ENCODE measurements around the gene PRRT1. TPM values are rescaled to one million over a fixed set of nuclear protein-coding genes. Genes with fewer than 3 reads are reported as not detected.

The PRRT1 gene
- total RNA-seq, 2 experiments from 2014 or later = 0.47 to 2.4 TPM

GRCh38 chr6:32177788-32178546 lies 26.2 kb upstream of the PRRT1 start, which contains the start of gene RNF5:
Gene RNF5 (plus strand): TSS chr6:32178405. CDS start chr6:32178512, 107 bp downstream.
- H3K27ac ChIP-seq (ENCODE audit: low read depth, low read length, poor library complexity, severe bottlenecking) = peak within 1 kb of the TSS; percentile 56
- peaks cover 41% of the 10 kb centered on the region for H3K4me1 ChIP-seq (ENCODE audit: insufficient read depth, low read length, poor library complexity, severe bottlenecking)
- peaks cover 19% of the 10 kb centered on the region; the same call in 1 of the 2 replicates for H3K36me3 ChIP-seq (ENCODE audit: insufficient read depth, low read length)
- DNase-seq (ENCODE audit: low spot score) = peak; percentile 100
- ChIA-PET CTCF (ENCODE audit: unreplicated experiment) (interaction anchor here (1.3 kb wide), 1 partner anchor 15 kb away, joined by 3 read pairs; the partner anchor contains the start of gene GPSM3), POLR2A (interaction anchor here (1.0 to 2.1 kb wide), 4 partner anchors 13 to 49 kb away, joined by 5 to 11 read pairs (median 5); partner anchors contain the start of genes ATF6B, GPSM3 and PBX2)
- peak within 1 kb of the TSS; percentile 99 for H3K4me2 ChIP-seq (ENCODE audit: low read length)
- H4K20me1 ChIP-seq (ENCODE audit: insufficient read depth, low read length) = no peaks in the 10 kb centered on the region
- no TSS peak for BruUV-seq (replicated peaks)
- peak within 1 kb of the TSS; percentile 68 for H2AFZ ChIP-seq (ENCODE audit: low read length)
- H3K9me3 ChIP-seq (ENCODE audit: low read length) = no peaks in the 10 kb centered on the region
- H3K9me2 ChIP-seq (ENCODE audit: insufficient read depth, low read length) = no peaks in the 10 kb centered on the region
- H3K79me2 ChIP-seq (ENCODE audit: insufficient read depth, low read depth, low read length) = peaks cover 14% of the 10 kb centered on the region; the same call in 1 of the 2 replicates
- intact Hi-C loops (cut with micrococcal nuclease; ENCODE audit: unreplicated experiment) = loop anchor here (1.0 to 2.0 kb wide), 2 partner anchors 17 to 23 kb away; partner anchors contain the start of gene PPT2
- TF ChIP-seq EZH2phosphoT487 (IDR thresholded peaks at IDR 0.05; ENCODE audit: borderline replicate concordance, low read depth, low read length) = no peak
- no peak for TF ChIP-seq CTCF (conservative IDR thresholded peaks at IDR 0.05; ENCODE audit: low read length)
- peak within 1 kb of the TSS; percentile 74 for H3K4me3 ChIP-seq (ENCODE audit: low read depth, low read length, poor library complexity, severe bottlenecking)

GRCh38 chr6:32177183-32177787 lies 25.5 kb upstream of the PRRT1 start:
- Histone ChIP-seq H3K4me3 (ENCODE audit: low read depth, low read length, poor library complexity, severe bottlenecking) (peak overlapping the region; percentile 74), H3K79me2 (ENCODE audit: insufficient read depth, low read depth, low read length) (peaks cover 14% of the 10 kb centered on the region; the same call in 1 of the 2 replicates), H3K27ac (ENCODE audit: low read depth, low read length, poor library complexity, severe bottlenecking) (peak overlapping the region; percentile 56), H3K9me3 (ENCODE audit: low read length) (no peaks in the 10 kb centered on the region), H4K20me1 (ENCODE audit: insufficient read depth, low read length) (no peaks in the 10 kb centered on the region), H3K9me2 (ENCODE audit: insufficient read depth, low read length) (no peaks in the 10 kb centered on the region), H2AFZ (ENCODE audit: low read length) (peak overlapping the region; percentile 68), H3K4me2 (ENCODE audit: low read length) (peak overlapping the region; percentile 96), H3K4me1 (ENCODE audit: insufficient read depth, low read length, poor library complexity, severe bottlenecking) (peaks cover 44% of the 10 kb centered on the region), H3K36me3 (ENCODE audit: insufficient read depth, low read length) (peaks cover 13% of the 10 kb centered on the region; the same call in 1 of the 2 replicates)
- TSS peak; percentile 72 for BruUV-seq (replicated peaks)
- POLR2A ChIA-PET = interaction anchor here (1.0 to 2.1 kb wide), 4 partner anchors 13 to 49 kb away, joined by 5 to 11 read pairs (median 5); partner anchors contain the start of genes ATF6B, GPSM3 and PBX2
- intact Hi-C loops (cut with micrococcal nuclease; ENCODE audit: unreplicated experiment) = loop anchor here (2.0 kb wide), 1 partner anchor 22 kb away; the partner anchor contains the start of gene PPT2
- TF ChIP-seq CTCF (conservative IDR thresholded peaks at IDR 0.05; ENCODE audit: low read length) = no peak
- TF ChIP-seq EZH2phosphoT487 (IDR thresholded peaks at IDR 0.05; ENCODE audit: borderline replicate concordance, low read depth, low read length) = no peak
- CTCF ChIA-PET (ENCODE audit: unreplicated experiment) = interaction anchor here (1.3 kb wide), 1 partner anchor 16 kb away, joined by 3 read pairs; the partner anchor contains the start of gene GPSM3
- DNase-seq (ENCODE audit: low spot score) = no peak

All from OCI-LY7 (cell line).